HG03139 (cell line): ENCODE data around the gene ITM2A.

ENCODE experiments used
- ATAC-seq: cut with Tn5 transposase; IDR thresholded peaks from one replicate; pipeline ENCODE4 v1.9.1; 2021; ENCODE audit not compliant: unreplicated experiment

ITM2A gene

DNA sequence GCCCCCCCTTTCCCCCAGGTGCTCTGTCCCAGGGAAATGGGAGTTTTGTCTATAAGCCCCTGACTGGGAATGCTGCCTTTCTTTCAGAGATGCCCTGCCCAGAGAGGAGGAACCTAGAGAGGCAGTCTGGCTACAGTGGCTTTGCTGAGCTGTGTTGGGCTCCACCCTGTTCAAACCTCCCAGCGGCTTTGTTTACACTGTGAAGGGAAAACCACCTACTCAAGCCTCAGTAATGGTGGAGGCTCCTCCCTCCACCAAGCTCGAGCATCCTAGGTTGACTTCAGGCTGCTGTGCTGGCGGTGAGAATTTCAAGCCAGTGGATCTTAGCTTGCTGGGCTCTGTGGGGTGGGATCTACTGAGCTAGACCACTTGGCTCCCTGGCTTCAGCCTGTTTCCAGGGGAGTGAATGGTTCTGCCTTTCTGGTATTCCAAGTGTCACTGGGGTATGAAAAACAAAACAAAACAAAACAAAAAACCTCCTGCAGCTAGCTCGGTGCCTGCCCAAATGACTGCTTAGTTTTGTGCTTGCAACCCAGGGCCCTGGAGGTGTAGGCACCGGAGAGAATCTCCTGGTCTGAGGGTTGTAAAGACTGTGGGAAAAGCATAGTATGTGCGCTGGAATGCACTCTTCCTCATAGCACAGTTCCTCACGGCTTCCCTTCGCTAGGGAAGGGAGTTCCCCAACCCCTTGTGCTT is 41.7 kb downstream of the ITM2A start:
- ATAC-seq = no peak
